ENCODE data around the gene ZNF205. TPM values are rescaled to one million over a fixed set of nuclear protein-coding genes. Genes with fewer than 3 reads are reported as not detected.

Gene ZNF205
- total and polyA plus RNA-seq, 9 of the 15 experiments (the other 6 are each of a cell fraction or from before 2014, with no cell fraction given): 2.4 to 11.8 (median 5.1) TPM; not detected in 2

DNA sequence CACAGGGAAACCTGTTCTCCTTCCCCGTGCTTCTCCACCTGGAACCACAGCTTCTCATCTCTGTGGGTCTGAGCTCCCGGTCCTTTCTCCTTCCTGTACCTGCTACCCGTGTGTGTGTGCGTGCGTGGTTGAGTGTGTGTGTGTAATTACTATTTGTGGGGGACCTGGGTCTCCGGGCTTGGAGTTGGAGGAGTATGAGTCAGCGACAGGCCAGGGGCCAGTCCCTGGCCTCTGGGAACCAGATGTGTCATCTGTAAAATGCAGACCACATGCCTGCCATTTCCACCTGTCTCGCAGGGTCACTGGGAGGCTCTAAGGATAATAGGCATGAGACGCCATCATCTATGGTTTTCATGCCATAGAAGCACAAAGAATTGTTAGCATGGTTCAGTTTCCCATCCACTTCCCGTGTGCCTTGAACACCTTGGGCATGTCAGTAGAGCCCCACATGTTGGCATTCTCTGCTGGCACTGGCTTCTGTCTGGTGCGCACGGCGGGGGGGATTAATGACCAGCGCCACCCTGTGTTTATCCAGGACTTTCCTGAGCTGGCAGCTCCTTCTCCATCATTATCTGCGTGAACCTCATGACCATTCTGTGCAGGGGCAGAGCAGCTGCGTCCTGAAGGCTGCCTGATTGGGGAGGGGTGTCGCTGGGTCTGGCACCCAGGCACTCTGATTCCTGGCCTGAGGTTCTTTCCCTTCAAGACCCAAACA lies 1.5 kb downstream of the ZNF205 start (continued):
- TF ChIP-seq, protein P1, sequence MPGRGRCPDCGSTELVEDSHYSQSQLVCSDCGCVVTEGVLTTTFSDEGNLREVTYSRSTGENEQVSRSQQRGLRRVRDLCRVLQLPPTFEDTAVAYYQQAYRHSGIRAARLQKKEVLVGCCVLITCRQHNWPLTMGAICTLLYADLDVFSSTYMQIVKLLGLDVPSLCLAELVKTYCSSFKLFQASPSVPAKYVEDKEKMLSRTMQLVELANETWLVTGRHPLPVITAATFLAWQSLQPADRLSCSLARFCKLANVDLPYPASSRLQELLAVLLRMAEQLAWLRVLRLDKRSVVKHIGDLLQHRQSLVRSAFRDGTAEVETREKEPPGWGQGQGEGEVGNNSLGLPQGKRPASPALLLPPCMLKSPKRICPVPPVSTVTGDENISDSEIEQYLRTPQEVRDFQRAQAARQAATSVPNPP (IDR thresholded peaks at IDR 0.05; ENCODE audit: borderline replicate concordance, insufficient read depth, insufficient read length): no peak
- TF ChIP-seq HMG20A (CRISPR knock-in tag; conservative IDR thresholded peaks at IDR 0.05): no peak
- TF ChIP-seq NFIX (CRISPR knock-in tag; IDR thresholded peaks at IDR 0.05; ENCODE audit: low read depth): no peak
- TF ChIP-seq, protein P2, sequence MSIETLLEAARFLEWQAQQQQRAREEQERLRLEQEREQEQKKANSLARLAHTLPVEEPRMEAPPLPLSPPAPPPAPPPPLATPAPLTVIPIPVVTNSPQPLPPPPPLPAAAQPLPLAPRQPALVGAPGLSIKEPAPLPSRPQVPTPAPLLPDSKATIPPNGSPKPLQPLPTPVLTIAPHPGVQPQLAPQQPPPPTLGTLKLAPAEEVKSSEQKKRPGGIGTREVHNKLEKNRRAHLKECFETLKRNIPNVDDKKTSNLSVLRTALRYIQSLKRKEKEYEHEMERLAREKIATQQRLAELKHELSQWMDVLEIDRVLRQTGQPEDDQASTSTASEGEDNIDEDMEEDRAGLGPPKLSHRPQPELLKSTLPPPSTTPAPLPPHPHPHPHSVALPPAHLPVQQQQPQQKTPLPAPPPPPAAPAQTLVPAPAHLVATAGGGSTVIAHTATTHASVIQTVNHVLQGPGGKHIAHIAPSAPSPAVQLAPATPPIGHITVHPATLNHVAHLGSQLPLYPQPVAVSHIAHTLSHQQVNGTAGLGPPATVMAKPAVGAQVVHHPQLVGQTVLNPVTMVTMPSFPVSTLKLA (conservative IDR thresholded peaks at IDR 0.05): peak in 1 of 2 experiments; percentile 22; a peak in 1 of 4 replicates
- TF ChIP-seq ZFP30 (CRISPR knock-in tag; IDR thresholded peaks at IDR 0.05; ENCODE audit: borderline replicate concordance): no peak
- no peak for TF ChIP-seq SREBF2 (CRISPR knock-in tag; IDR thresholded peaks at IDR 0.05)
- no peak for TF ChIP-seq ZNF3 (CRISPR knock-in tag; IDR thresholded peaks at IDR 0.05)
- TF ChIP-seq, protein P3, sequence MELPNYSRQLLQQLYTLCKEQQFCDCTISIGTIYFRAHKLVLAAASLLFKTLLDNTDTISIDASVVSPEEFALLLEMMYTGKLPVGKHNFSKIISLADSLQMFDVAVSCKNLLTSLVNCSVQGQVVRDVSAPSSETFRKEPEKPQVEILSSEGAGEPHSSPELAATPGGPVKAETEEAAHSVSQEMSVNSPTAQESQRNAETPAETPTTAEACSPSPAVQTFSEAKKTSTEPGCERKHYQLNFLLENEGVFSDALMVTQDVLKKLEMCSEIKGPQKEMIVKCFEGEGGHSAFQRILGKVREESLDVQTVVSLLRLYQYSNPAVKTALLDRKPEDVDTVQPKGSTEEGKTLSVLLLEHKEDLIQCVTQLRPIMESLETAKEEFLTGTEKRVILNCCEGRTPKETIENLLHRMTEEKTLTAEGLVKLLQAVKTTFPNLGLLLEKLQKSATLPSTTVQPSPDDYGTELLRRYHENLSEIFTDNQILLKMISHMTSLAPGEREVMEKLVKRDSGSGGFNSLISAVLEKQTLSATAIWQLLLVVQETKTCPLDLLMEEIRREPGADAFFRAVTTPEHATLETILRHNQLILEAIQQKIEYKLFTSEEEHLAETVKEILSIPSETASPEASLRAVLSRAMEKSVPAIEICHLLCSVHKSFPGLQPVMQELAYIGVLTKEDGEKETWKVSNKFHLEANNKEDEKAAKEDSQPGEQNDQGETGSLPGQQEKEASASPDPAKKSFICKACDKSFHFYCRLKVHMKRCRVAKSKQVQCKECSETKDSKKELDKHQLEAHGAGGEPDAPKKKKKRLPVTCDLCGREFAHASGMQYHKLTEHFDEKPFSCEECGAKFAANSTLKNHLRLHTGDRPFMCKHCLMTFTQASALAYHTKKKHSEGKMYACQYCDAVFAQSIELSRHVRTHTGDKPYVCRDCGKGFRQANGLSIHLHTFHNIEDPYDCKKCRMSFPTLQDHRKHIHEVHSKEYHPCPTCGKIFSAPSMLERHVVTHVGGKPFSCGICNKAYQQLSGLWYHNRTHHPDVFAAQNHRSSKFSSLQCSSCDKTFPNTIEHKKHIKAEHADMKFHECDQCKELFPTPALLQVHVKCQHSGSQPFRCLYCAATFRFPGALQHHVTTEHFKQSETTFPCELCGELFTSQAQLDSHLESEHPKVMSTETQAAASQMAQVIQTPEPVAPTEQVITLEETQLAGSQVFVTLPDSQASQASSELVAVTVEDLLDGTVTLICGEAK (IDR thresholded peaks at IDR 0.05): no peak
- TF ChIP-seq, protein P3 (CRISPR knock-in tag; IDR thresholded peaks at IDR 0.05): no peak
- TF ChIP-seq SIX5 (IDR thresholded peaks at IDR 0.05; ENCODE audit: borderline replicate concordance in 1 of 2, insufficient read depth in 1 of 2, low read depth in 1 of 2, low read length in 2 of 2): no peak
- no peak for TF ChIP-seq HDAC3 (IDR thresholded peaks at IDR 0.05; ENCODE audit: borderline replicate concordance, partially characterized antibody)
